ENCODE results near the gene GOLT1A.

DNA sequence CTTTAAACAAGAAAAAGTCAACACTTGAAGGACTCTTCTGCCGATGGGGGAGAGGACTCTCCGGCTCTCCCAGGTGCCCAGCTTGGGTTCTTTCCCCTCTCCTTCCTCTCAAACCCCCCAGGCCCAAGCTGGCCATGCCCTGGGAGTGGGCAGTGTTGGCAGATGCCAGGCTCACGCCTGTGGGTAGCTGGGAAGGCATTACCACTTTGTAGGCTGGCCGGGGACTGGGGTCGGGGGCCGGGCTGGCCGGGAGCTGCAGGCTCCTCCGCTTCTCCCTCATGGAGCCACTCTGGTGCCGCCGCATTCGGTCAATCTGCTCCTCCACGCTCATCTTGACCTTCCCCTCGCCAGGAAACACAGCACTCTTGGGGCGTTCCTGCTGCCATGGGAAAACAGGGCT, 16.4 kb upstream of the GOLT1A start:
- TF ChIP-seq, protein P1, sequence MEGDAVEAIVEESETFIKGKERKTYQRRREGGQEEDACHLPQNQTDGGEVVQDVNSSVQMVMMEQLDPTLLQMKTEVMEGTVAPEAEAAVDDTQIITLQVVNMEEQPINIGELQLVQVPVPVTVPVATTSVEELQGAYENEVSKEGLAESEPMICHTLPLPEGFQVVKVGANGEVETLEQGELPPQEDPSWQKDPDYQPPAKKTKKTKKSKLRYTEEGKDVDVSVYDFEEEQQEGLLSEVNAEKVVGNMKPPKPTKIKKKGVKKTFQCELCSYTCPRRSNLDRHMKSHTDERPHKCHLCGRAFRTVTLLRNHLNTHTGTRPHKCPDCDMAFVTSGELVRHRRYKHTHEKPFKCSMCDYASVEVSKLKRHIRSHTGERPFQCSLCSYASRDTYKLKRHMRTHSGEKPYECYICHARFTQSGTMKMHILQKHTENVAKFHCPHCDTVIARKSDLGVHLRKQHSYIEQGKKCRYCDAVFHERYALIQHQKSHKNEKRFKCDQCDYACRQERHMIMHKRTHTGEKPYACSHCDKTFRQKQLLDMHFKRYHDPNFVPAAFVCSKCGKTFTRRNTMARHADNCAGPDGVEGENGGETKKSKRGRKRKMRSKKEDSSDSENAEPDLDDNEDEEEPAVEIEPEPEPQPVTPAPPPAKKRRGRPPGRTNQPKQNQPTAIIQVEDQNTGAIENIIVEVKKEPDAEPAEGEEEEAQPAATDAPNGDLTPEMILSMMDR (IDR thresholded peaks at IDR 0.05): no peak
- TF ChIP-seq ZFX (IDR thresholded peaks at IDR 0.05; ENCODE audit: borderline replicate concordance): no peak

Measured in 22Rv1 (cell line).